KBM-7 (cell line): ENCODE results near the gene LRRC27.
"Not testable (repeated sequence)": the region's sequence is repeated elsewhere in the genome, so short reads cannot be mapped to it uniquely, and the experiment has no call there.

Experiments
- DNase-seq: peaks from one replicate; pipeline ENCODE4 v3.0.0-alpha.2; 2015
- in situ Hi-C: fragments of 300-500 bp; cut with MboI; formaldehyde crosslinking; loops from 2 replicates; pipeline ENCODE4 v1.14.3; 2020; ENCODE audit warnings: low sequenced_read_pairs, low pct_unique_long_range_greater_than_20kb, mixed read lengths

Gene LRRC27

GRCh38 chr10:132350946-132351345 lies 19.0 kb downstream of the LRRC27 start:
- in situ Hi-C loops, result no loop called here

GRCh38 chr10:132351611-132352010 lies 19.6 kb downstream of the LRRC27 start:
- in situ Hi-C loops, result no loop called here

More at GRCh38 chr10:132350946-132351345, 19.0 kb downstream of the LRRC27 start:
- DNase-seq, result no peak

GRCh38 chr10:132352462-132353308 lies 20.7 kb downstream of the LRRC27 start:
- peak; percentile 85 for DNase-seq
- in situ Hi-C loops, result not testable (repeated sequence)

More at GRCh38 chr10:132351611-132352010, 19.6 kb downstream of the LRRC27 start:
- no peak for DNase-seq

- no peak for DNase-seq
- in situ Hi-C loops, result no loop called here
Measured at GRCh38 chr10:132353456-132354355, 21.7 kb downstream of the LRRC27 start.

GRCh38 chr10:132354356-132355094 lies 22.5 kb downstream of the LRRC27 start:
- in situ Hi-C loops, result no loop called here
- DNase-seq, result no peak

- no peak for DNase-seq
- in situ Hi-C loops, result no loop called here
Measured at GRCh38 chr10:132355297-132355696, 23.3 kb downstream of the LRRC27 start.

GRCh38 chr10:132355754-132356153 lies 23.8 kb downstream of the LRRC27 start:
- DNase-seq, result no peak
- in situ Hi-C loops, result no loop called here

- DNase-seq, result no peak
- in situ Hi-C loops, result no loop called here
Measured at GRCh38 chr10:132356621-132357195, 24.7 kb downstream of the LRRC27 start.

- DNase-seq, result no peak
- in situ Hi-C loops, result no loop called here
Measured at GRCh38 chr10:132357286-132358058, 25.5 kb downstream of the LRRC27 start.

- no peak for DNase-seq
- in situ Hi-C loops, result no loop called here
Measured at GRCh38 chr10:132359305-132360040, 27.5 kb downstream of the LRRC27 start.

GRCh38 chr10:132360766-132361447 lies 28.9 kb downstream of the LRRC27 start:
- no peak for DNase-seq
- in situ Hi-C loops, result no loop called here

GRCh38 chr10:132361581-132362101 lies 29.6 kb downstream of the LRRC27 start:
- in situ Hi-C loops, result no loop called here

GRCh38 chr10:132362151-132362611 lies 30.2 kb downstream of the LRRC27 start:
- in situ Hi-C loops, result no loop called here
- DNase-seq, result no peak

More at GRCh38 chr10:132361581-132362101, 29.6 kb downstream of the LRRC27 start:
- DNase-seq, result no peak

GRCh38 chr10:132363376-132363775 lies 31.4 kb downstream of the LRRC27 start:
- DNase-seq, result no peak
- in situ Hi-C loops, result no loop called here

GRCh38 chr10:132363921-132364593 lies 32.1 kb downstream of the LRRC27 start:
- in situ Hi-C loops, result no loop called here
- DNase-seq, result no peak

GRCh38 chr10:132364594-132364970 lies 32.6 kb downstream of the LRRC27 start:
- no peak for DNase-seq
- in situ Hi-C loops, result no loop called here
